ENCODE results near the gene GDPD4.

GDPD4 gene

GRCh38 chr11:77174559-77174958 is 126.9 kb downstream of the GDPD4 start:
- DNase-seq (ENCODE audit: low read depth) = no peak
- no peak overlapping the region for H3K4me3 ChIP-seq (ENCODE audit: low read length)

GRCh38 chr11:77173494-77173893 is 128.0 kb downstream of the GDPD4 start:
- no peak for DNase-seq (ENCODE audit: low read depth)
- TF ChIP-seq CTCF (conservative IDR thresholded peaks at IDR 0.05; ENCODE audit: low read depth, low read length) = no peak
- H3K4me3 ChIP-seq (ENCODE audit: low read length) = no peak overlapping the region

More at GRCh38 chr11:77174559-77174958, 126.9 kb downstream of the GDPD4 start:
- TF ChIP-seq CTCF (conservative IDR thresholded peaks at IDR 0.05; ENCODE audit: low read depth, low read length) = no peak

- no peak for TF ChIP-seq CTCF (conservative IDR thresholded peaks at IDR 0.05; ENCODE audit: low read depth, low read length)
- no peak overlapping the region for H3K4me3 ChIP-seq (ENCODE audit: low read length)
- DNase-seq (ENCODE audit: low read depth) = no peak
These were observed 128.9 kb downstream of the GDPD4 start for GRCh38 chr11:77172666-77172982.

- peak; percentile 56 for DNase-seq (ENCODE audit: low read depth)
- no peak for TF ChIP-seq CTCF (conservative IDR thresholded peaks at IDR 0.05; ENCODE audit: low read depth, low read length)
- H3K4me3 ChIP-seq (ENCODE audit: low read length) = no peak overlapping the region
These were observed 129.4 kb downstream of the GDPD4 start for GRCh38 chr11:77171885-77172665.

- H3K4me3 ChIP-seq (ENCODE audit: low read length) = no peak overlapping the region
- DNase-seq (ENCODE audit: low read depth) = no peak
- no peak for TF ChIP-seq CTCF (conservative IDR thresholded peaks at IDR 0.05; ENCODE audit: low read depth, low read length)
These were observed 130.2 kb downstream of the GDPD4 start for GRCh38 chr11:77171254-77171653.

- no peak overlapping the region for H3K4me3 ChIP-seq (ENCODE audit: low read length)
- no peak for TF ChIP-seq CTCF (conservative IDR thresholded peaks at IDR 0.05; ENCODE audit: low read depth, low read length)
- peak; percentile 39 for DNase-seq (ENCODE audit: low read depth)
These were observed 131.4 kb downstream of the GDPD4 start for GRCh38 chr11:77170107-77170506.

- H3K4me3 ChIP-seq (ENCODE audit: low read length) = no peak overlapping the region
- TF ChIP-seq CTCF (conservative IDR thresholded peaks at IDR 0.05; ENCODE audit: low read depth, low read length) = no peak
- no peak for DNase-seq (ENCODE audit: low read depth)
These were observed 133.7 kb downstream of the GDPD4 start for GRCh38 chr11:77167791-77168190.

Data from retinal pigment epithelial cell (primary cell).